ENCODE measurements around the gene KRTAP10-9. TPM values are rescaled to one million over a fixed set of nuclear protein-coding genes. Genes with fewer than 3 reads are reported as not detected.
"Not testable (repeated sequence)": the region's sequence is repeated elsewhere in the genome, so short reads cannot be mapped to it uniquely, and the experiment has no call there.

KRTAP10-9 gene
- not detected in 2 replicates for total RNA-seq (2014; rRNA removed; shearing (Covaris generic))

- DNase-seq (ENCODE audit: low read depth), result no peak
These were observed at the start of gene KRTAP10-9 for GRCh38 chr21:44626673-44627143. Gene KRTAP10-9, plus strand, starts transcription at chr21:44627093. Its CDS starts 79 bp downstream, at chr21:44627172.

- DNase-seq (ENCODE audit: low read depth), result no peak
These were observed 48.4 kb upstream of the KRTAP10-9 start for GRCh38 chr21:44578371-44579055.

- DNase-seq (ENCODE audit: low read depth), result no peak
These were observed 47.6 kb upstream of the KRTAP10-9 start for GRCh38 chr21:44579056-44579832.

- no peak for DNase-seq (ENCODE audit: low read depth)
These were observed 47.1 kb upstream of the KRTAP10-9 start for GRCh38 chr21:44579833-44580144.

GRCh38 chr21:44580231-44580821, 46.6 kb upstream of the KRTAP10-9 start, which contains the start of gene KRTAP10-5:
Gene KRTAP10-5, minus strand, starts transcription at chr21:44580604. Its CDS starts 26 bp downstream, at chr21:44580578.
- not testable (repeated sequence) for DNase-seq (ENCODE audit: low read depth)

GRCh38 chr21:44581158-44581557, 45.7 kb upstream of the KRTAP10-9 start:
- no peak for DNase-seq (ENCODE audit: low read depth)

- no peak for DNase-seq (ENCODE audit: low read depth)
These were observed 44.8 kb upstream of the KRTAP10-9 start for GRCh38 chr21:44582055-44582454.

- DNase-seq (ENCODE audit: low read depth), result no peak
These were observed 43.6 kb upstream of the KRTAP10-9 start for GRCh38 chr21:44583089-44583799.

- no peak for DNase-seq (ENCODE audit: low read depth)
These were observed 43.1 kb upstream of the KRTAP10-9 start for GRCh38 chr21:44583800-44584147.

GRCh38 chr21:44585892-44586291, 41.0 kb upstream of the KRTAP10-9 start:
- no peak for DNase-seq (ENCODE audit: low read depth)

GRCh38 chr21:44589094-44589493, 37.8 kb upstream of the KRTAP10-9 start:
- DNase-seq (ENCODE audit: low read depth), result no peak

- DNase-seq (ENCODE audit: low read depth), result no peak
These were observed 37.1 kb upstream of the KRTAP10-9 start for GRCh38 chr21:44589586-44590305.

GRCh38 chr21:44590311-44590721, 36.6 kb upstream of the KRTAP10-9 start:
- no peak for DNase-seq (ENCODE audit: low read depth)

- DNase-seq (ENCODE audit: low read depth), result not testable (repeated sequence)
These were observed 35.7 kb upstream of the KRTAP10-9 start for GRCh38 chr21:44590897-44591800.

- not testable (repeated sequence) for DNase-seq (ENCODE audit: low read depth)
These were observed 35.1 kb upstream of the KRTAP10-9 start for GRCh38 chr21:44591801-44592130.

GRCh38 chr21:44592446-44593311, 34.2 kb upstream of the KRTAP10-9 start, which contains the start of gene KRTAP10-6:
Gene KRTAP10-6, minus strand, starts transcription at chr21:44592505. Its CDS starts 21 bp downstream, at chr21:44592484.
- no peak for DNase-seq (ENCODE audit: low read depth)

GRCh38 chr21:44593598-44594405, 33.1 kb upstream of the KRTAP10-9 start:
- DNase-seq (ENCODE audit: low read depth), result no peak

GRCh38 chr21:44594406-44594916, 32.4 kb upstream of the KRTAP10-9 start:
- DNase-seq (ENCODE audit: low read depth), result no peak
